NCI-H2029 treated with DMSO at 0.1 percent for 48 hours (cell line): ENCODE measurements around the gene ZNF514.
"Not testable (repeated sequence)": the region's sequence is repeated elsewhere in the genome, so short reads cannot be mapped to it uniquely, and the experiment has no call there.

Source experiments
- DNase-seq: peaks from one replicate; lab custom pipeline; 2025; lab: John Stamatoyannopoulos, UW

ZNF514 gene

DNA sequence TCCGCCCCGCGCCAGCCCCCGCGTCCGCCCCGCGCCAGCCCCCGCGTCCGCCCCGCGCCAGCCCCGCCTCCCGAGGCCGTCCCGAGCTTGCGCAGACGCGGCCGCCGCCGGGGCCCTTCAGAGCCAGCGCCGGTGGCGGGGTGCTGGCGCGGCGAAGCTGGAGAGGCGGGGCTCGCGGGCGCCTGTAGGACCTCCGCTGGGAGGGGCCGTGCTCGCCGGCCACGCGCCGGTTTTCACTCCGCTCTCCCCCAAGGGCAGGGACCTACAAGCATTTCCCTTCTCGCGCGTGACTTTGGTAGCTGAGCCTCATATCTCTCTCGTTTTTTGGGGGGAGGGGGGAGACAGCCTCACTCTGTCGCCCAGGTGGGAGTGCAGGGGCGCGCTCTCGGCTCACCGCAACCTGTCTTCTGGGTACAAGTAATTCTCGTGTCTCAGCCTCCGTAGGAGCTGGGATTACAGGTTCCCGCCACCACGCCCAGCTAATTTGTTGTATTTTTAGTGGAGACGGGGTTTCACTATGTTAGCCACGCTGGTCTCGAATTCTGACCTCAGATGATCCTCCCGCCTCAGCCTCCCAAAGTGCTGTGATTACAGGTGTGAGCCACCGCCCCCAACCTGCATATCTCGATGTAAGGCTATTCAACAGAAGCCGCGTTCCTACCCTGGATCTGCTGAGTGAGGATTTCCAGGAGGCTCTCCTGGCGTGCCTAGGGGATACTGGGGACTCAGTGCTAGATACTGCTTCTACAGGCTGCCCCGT is at the start of gene ZNF514:
Gene ZNF514 (minus strand): TSS at position 159 of the 760 bp plus-strand sequence. CDS start 6,595 bp downstream, outside the sequence.
- DNase-seq, result peak; percentile 0

DNA sequence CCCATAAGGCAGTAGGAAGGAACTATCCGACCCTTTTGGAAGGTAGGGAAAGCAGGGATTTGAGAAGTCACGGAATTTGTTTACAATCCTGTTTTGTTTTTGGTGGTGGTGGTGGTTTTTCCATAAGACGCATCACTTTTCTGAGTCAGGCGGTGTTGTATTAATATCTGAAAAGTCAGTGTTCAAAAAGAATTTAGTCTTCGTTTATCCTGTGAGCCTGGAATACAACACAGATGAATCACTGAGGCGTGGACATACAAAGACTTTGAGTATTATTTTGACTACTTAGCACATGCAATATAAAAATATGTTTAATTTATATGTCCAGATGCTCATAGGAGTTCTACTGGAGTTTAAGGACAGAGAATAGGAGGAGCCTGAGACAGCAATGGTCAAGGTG is 48.5 kb upstream of the ZNF514 start:
- DNase-seq, result no peak

DNA sequence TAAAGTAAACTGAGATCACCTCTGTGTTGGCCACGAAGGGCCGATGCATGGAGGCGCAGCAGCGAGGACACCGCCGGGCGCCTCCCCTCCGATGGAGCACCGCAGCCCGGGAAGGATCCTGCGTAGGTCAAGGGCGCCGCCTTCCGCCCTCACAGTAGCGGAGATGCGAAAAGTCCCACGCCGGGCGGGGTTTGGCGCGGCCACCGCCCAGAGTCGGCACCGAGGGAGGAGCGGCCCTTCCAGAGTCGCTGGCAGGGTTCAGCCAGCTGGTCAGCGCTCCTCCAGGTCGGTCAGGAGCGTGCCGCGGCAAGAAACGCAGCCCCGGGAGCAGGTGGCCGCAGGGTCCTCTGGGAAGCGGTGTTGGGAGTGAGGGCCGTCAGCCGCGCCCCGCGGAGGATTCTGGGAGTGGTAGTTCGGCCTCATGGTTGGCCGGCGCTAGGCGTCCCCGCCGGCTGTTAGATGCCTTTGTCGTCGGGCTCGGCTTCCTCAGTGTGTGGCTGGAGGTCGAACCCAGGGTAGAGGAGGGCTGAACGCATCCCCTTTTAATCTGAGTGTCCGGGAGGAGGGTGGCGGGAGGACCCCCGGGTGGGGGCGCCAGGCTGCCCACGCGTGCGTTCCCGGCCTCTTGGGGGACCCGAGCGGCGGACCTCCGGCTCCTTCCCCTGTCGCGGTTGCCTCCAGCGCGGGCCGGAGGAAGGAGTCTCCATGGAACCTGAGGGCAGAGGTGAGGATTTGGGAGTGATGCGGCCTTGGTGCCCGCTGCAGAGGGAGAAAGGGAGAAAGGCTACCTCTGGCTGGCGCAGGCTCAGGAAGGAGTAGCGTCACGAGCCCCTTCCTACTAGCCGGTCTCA is 47.7 kb upstream of the ZNF514 start, which contains the start of gene ZNF892:
Gene ZNF892 (plus strand): TSS at position 411 of the 851 bp plus-strand sequence. CDS start 295 bp downstream, at position 706.
- DNase-seq, result peak; percentile 60

DNA sequence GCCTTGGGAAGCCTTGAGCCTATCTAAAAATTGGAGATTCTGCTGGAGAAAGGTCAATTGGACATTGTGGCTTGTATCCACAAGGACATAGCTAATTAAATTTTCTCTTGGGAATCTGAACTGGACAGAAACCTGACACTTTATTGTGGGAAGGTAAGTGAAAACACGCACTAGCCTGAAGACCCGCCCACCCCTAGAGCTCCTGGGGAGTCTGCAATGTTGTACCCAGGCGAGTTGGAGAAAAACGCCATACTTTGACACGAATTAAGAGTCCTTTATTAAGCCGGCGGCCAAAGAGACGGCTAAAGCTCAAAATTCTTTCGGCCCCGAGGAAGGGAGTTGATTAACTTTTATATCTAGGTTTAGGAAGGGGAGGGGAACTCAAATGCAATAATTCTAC is 46.4 kb upstream of the ZNF514 start:
- DNase-seq, result no peak

DNA sequence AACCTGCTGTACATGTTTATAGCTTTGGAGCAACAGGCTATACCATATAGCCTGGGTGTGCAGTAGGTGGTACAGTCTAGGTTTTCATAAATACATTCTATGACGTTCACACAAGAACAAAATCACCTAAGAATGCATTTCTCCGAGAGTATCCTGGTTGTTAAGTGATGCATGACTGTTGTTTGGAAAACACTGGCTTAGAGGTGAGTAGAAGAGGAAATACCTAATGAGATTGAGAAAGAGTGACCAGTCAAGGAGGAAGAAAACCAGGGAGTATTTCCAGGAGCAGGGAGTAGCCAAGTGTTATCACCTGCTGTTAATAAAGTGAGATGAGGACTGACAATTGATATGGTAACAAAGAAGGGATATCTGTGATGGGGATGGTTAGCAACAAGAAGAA is 44.7 kb upstream of the ZNF514 start:
- no peak for DNase-seq

DNA sequence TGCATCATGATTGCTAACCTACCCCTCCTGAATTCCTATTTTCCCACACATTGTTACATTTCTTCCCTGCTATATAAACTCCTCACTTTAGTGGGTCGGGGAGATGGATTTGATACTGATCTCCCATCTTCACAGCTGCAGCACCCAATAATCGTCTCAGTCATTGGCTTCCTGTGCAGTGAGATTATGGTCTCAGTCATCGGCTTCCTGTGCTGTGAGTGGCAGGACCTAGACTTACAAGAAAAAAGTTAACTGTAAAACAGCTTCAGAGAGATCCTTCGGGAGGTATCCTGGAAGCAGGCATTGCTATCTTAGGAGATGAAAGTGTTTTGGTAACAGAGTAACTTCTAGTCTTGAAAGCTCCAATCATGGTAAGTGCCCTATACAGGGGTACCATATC is 44.3 kb upstream of the ZNF514 start:
- DNase-seq, result no peak

DNA sequence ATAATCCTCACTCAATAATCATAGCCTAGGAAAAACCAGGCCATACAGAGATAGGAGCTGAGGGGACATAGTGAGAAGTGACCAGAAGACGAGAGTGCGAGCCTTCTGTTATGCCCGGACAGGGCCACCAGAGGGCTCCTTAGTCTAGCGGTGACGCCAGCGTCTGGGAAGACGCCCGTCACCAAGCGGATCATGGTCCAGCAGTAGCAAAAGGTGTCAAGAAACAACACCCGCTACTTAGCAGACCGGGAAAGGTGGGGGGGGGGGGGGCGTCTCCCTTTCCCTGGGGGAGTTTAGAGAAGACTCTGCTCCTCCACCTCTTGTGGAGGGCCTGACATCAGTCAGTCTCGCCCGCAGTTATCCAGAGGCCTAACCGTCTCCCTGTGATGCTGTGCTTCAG is 33.3 kb upstream of the ZNF514 start:
- DNase-seq, result not testable (repeated sequence)

DNA sequence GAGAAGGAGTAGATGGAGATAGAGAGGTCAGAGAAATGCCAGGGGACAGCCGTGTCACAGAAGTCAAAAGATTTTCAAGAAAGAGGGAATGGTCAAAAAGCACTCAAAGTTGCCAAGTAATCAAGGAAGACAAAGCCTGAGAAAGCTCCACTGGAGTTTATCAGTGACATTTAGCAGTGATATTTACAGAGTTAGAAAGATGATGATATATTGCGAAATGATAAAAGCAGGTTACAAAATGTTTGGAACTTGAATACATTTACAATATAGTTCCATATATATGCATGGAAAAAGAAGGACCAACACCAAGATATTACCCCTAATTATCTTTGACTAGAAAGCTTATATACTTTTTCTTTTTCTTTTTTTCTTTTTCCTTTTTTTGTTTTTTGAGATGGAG is 26.3 kb upstream of the ZNF514 start:
- DNase-seq, result no peak

DNA sequence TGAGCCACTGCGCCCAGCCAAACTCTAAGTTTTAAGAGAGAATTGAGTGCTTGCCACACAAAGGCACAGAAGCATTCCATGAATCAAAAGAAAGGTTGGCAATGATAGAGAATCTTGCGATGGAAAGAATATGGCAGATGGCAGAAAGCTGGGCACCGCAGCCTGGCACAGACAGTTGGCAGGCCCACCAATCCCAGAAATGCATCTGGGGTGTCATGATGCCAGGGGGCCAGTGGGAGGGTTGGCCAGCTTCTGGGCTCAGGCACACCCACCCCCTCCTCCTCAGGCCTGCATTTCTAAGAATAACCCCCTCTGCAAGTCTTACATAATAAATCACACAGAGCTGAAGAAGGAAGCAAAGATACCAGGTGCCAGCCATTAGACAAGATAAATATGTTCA is 25.5 kb upstream of the ZNF514 start:
- no peak for DNase-seq

DNA sequence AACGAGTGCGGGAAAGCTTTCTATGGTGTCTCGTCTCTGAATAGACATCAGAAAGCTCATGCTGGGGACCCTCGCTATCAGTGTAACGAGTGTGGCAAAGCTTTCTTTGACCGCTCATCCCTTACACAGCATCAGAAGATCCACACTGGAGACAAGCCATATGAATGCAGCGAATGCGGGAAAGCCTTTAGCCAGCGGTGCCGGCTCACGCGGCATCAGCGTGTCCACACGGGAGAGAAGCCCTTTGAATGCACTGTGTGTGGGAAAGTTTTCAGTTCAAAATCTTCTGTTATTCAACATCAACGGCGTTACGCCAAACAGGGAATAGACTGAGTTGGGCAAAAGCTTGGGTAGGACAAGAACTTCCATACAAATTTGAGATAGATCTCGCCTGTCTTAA is 22.1 kb upstream of the ZNF514 start:
- DNase-seq, result no peak

DNA sequence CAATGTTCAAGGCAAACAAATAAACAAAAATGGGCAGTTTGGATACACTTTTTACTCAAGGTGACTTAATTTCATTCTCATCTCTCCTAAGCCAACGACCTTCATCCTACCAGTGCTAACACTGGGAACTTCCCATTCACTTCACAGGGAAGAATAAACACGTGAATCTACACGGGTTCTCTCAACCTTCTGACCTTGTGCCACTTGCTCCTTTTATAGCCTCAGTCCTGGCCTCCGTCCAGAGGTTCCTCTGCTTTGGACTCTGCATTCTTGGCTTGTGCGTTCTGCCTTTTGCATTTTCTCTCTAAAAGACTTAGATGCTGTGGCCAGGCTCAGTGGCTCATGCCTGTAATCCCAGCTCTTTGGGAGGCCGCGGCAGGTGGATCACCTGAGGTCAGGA is 19.8 kb upstream of the ZNF514 start:
- no peak for DNase-seq

DNA sequence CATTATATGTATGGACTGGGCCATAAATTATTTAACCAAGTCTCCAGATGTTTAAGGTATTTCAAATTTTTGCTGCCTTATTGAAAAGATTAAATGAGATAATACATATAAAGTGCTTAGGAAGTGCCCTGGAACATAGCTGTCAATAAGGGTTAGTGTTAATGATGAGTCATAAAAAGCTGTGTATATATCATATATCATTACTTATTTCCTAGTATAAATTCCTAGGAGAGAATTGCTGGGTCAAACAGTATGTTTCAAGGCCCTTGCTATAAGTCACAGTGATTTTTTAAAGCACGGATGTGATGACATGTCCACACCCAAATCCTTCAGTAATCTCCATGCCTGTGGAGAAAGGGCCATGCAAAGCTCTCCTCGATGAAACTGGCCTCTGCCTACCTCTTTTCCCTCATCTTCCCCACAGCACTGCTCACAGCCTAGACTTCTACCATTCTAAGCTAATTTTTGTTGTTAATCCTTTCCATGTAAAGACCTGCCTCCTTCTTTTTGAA is 14.4 kb upstream of the ZNF514 start:
- DNase-seq, result no peak

DNA sequence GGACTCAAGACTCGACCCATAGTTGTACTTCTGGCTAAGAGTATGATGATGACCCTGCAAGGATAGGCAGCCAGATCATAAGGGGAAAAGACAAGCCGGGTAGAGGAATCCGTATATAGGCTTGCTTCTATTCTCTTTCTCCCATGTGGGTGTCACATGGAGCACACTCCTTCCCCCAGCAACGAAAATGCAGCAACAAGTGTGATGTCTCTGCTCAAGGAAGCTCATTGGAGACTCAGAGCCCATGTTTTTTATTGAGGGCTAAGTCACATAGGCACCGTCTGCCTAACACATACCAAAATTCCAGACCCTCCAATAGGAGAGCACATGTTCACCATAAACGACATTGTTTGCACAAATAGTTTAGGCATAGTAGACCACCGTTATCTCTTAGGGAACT is 12.3 kb upstream of the ZNF514 start:
- no peak for DNase-seq

DNA sequence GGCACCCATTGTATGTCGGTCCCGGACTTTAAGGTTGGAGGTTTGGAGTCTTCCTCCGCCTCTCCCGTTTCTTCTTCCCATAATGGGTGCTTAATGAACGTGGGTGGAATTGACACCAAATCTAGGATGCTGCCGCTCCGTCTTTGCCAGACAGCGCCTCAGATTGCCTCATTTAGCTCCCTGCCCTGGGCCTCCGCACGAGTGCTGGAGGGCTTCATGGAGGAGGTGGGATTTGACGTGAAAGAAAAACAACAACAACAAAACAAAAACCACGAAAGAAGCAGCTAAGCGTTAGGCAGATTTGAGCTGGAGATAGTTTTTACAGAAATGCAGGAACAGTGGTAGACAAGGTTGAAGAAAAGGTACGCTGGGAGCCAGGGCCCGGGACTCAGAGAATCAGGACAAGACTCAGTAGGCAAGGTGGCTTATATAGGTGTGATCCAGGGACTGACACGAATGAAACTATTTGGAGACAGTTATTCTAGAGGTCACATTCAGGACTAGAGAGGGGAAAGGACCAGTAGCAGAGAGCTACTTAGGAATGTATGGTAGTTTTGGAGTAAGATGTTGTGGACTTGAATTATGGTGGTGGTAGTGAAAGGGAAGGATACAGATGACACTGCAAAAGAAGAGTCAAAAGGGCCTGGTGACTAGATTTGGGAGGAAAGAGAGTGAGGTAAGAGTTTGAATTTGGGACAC is 6.6 kb upstream of the ZNF514 start:
- no peak for DNase-seq

DNA sequence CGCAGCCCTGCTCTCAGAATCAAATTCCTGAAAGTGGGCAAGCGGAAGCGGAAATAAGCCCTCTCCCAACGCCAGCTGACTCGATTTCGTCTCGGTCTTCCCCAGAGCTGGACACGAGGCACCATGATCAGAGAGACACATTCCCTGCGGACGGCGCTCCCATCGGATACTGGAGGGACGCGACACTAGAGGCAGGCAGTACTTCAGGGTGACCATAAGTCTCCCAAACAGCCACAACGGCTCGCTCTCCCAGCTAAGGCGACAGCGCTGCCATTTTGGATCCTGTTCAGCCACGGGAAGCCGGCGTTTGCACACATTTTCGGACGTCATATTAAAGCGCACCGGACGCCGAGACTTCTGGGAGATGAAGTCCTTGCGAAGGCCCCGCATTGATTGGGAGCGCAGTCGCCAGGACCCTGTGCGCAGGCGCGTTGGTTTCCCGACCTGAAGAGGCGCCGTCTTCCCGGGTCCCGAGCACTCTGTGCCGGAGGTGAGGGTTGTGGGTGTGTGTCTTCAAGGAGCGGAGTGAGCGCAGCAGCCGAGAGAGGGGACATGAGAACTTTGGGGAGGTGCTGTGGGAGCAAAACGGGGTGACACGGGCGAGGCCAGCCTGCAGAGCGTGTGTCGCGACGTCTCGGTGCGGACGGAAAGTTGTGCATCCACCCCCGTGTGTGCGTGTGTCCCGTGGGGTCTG is 5.9 kb upstream of the ZNF514 start, which contains the start of gene ZNF2:
Gene ZNF2 (plus strand): TSS at position 439 of the 694 bp plus-strand sequence. CDS start 10,418 bp downstream, outside the sequence.
- peak; percentile 85 for DNase-seq

DNA sequence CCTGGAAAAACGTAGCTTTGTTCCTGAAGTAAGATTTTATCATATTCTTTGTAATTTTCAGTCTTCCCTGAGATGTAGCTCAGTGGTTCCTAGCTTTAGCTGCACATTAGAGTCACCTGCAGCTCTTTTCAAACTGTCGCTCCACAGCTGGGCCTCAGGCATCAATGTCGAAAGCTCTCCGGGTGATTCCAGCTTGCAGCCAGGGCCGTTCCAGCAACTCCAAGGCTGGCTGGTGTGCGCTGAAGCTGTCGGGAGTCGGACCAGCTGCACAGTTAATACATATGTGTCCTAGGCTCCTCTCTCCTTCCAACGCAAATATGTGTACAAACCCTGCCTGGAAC is 5.4 kb upstream of the ZNF514 start:
- no peak for DNase-seq

DNA sequence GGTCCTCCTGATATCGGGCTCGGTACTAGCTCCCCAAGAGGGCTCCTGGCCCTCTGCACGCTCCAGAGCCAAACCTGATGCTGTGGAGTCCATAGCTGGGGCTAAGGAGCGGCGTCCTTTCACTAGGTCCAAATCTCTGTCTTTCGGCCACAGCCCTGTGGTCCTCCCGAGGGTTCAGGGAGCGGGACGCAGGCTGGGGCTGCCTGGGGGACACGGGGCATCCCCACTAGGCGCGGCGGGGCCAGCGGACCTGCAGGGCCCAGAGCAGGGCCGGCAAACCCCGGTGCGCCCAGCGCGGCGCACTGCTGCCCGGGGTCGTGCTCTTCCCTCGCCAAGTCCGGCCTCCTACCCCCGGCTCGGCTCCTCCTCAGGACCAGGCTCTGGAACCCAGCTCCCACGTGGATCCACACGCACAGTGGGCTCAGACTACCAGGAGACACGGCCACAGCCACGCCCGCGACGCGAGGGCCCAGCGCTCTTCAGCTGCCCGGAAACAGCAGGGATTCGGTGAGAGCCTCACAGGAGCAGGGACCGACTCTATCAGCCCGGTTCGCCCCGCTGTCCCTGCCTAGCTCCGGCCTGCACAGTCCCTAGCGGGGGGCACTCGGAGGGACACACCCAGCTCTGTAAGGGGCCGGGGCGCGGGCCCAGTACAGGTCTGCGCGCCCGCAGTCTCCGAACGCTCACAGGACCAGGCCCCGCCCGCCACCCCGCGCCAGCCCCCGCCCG is 593 bp downstream of the ZNF514 start:
- peak; percentile 0 for DNase-seq

DNA sequence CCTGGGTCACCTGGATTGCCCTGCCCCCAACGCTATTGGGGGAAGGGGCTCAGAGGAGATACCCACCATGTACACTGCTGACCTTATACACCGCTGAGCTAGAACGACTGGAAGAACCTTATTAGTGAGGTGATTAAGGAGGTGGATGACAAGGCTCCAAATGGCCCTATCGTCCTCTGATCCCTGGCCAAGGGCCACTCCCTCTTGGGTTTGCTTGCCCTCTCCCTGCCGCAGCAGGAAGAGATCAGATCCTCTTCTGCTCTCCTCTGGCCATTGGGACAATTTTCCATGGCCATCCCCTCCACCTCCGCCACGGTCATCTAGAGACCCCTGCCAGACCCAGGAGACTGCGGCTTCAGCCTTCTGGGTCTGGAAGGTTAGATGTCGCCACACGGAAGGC is 1.2 kb downstream of the ZNF514 start:
- no peak for DNase-seq

DNA sequence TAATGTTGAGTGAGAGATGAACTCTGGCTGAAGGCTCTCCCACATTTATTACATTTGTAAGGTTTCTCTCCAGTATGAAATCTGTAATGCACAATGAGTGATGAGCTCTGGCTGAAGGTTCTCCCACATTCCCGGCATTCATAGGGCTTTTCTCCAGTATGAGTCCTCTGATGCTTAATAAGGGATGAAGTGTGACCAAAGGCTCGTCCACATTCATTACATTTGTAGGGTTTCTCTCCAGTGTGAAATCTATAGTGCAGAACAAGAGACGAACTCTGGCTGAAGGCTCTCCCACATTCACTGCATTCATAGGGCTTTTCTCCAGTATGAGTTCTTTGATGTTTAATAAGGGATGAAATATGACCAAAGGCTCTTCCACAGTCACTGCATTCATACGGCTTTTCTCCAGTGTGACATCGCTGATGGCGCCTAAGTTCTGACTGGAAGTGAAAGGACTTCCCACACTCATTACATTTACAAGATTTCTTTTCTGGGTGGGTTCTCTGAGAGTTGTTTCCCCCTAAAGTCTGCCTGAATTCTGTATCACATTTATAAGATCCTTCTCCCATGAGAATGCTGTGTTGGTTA is 10.2 kb downstream of the ZNF514 start:
- DNase-seq, result no peak

DNA sequence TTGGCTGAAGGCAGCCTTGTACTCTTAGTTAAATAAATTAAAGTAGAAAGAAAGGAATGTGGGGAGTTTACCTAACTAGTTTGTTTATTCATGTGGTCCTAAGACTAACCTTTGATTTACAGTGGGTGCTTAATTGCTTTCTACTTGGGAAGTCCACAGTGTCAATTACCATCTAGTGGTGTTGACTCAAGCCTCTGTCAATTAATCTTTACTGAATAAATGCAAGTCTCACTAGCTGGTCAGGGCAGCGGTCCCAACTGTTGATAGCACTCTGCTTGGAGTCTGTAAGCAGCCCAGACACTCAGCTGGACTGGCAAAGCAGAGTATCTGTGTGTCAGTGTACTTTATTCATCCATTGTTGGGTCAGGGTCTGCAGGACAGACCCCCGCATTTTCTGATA is 15.8 kb downstream of the ZNF514 start:
- no peak for DNase-seq

DNA sequence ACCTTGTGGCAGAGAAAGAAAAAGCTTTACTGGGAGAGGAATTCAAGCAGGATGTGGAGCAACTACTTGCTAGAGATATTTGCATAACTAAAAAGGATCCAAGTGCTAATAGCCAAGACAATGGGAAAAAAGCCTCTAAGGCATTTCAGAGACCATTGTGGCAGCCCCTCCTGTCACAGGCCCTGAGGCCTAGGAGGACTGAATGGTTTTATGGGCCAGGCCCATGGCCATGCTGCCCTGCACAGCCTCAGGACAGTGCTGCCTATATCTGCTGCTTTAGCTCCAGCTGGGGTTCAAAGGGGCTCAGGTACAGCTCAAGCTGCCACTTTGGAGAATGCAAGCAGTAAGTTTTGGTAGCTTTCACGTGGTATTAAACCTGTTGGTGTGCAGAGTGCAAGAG is 20.9 kb downstream of the ZNF514 start:
- no peak for DNase-seq
